HG02623 (cell line): Measurements from ENCODE around the gene RAD9A.
"Not testable (repeated sequence)": the region's sequence is repeated elsewhere in the genome, so short reads cannot be mapped to it uniquely, and the experiment has no call there.

Experiments used
- ATAC-seq: cut with Tn5 transposase; IDR thresholded peaks from one replicate; pipeline ENCODE4 v1.9.1; 2021; ENCODE audit warnings: moderate library complexity; ENCODE audit not compliant: unreplicated experiment

RAD9A gene

DNA sequence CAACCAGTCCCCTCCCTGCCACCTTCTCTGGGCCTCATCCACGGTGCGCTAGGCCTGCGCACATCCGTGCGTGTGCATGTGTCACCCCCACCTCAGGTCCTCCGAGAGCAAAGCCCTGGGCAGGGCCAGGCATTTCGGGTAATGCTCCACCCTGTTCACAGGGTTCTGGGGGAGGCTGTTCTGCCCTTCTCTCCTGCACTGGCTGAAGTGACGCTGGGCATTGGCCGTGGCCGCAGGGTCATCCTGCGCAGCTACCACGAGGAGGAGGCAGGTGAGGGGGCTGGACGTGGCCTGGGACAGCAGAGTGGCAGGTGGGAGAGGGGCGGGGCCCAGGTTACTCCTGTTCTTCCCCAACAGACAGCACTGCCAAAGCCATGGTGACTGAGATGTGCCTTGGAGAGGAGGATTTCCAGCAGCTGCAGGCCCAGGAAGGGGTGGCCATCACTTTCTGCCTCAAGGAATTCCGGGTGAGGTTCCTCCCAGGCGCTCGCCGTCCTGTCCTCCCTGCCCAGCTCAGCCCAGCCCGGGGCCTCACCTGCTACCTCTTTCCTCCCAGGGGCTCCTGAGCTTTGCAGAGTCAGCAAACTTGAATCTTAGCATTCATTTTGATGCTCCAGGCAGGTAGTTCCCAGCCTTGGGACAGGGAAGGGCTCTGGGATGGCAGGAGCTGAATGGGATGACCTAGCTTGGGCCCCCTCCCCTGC lies 3.9 kb downstream of the RAD9A start:
- no peak for ATAC-seq

GRCh38 chr11:67396259-67396581 lies 4.4 kb downstream of the RAD9A start:
- ATAC-seq, result no peak

DNA sequence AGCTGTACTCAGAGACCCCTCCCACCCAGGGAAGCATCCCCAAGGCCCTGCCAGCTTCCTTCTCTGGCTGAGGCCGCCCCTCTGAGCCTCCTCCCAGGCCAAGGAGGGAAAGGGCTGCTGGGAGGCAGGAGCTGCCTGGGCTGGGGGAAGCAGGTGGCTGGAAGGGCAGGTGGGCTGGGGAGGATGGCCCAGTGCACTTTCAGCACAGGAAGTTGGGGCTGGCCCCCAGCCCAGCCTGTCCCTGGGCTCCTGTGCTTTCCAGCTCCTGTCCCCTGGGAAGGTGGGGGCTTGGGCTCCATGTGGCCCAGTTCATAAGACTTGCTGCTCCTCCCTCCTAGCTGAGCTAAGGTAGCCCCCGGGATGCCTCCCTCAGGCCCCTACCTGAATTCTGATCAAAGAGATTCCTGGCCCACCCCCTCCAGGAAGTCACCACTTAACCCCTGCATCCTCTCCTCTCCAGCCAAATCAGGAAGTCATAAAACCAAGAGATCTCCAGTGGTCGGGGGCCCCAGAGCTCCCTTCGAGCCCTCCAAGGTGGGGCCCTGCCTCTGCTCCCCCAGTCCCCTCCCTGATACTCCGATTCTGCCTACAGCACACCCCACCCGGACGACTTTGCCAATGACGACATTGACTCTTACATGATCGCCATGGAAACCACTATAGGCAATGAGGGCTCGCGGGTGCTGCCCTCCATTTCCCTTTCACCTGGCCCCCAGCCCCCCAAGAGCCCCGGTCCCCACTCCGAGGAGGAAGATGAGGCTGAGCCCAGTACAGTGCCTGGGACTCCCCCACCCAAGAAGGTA lies 5.0 kb downstream of the RAD9A start:
- ATAC-seq, result no peak

- ATAC-seq, result no peak
Observed at GRCh38 chr11:67397536-67397935, 5.8 kb downstream of the RAD9A start.

GRCh38 chr11:67397986-67398660 lies 6.3 kb downstream of the RAD9A start:
- no peak for ATAC-seq

GRCh38 chr11:67398661-67399563 lies 7.1 kb downstream of the RAD9A start:
- ATAC-seq, result no peak

GRCh38 chr11:67400251-67400941 lies 8.6 kb downstream of the RAD9A start:
- ATAC-seq, result no peak

DNA sequence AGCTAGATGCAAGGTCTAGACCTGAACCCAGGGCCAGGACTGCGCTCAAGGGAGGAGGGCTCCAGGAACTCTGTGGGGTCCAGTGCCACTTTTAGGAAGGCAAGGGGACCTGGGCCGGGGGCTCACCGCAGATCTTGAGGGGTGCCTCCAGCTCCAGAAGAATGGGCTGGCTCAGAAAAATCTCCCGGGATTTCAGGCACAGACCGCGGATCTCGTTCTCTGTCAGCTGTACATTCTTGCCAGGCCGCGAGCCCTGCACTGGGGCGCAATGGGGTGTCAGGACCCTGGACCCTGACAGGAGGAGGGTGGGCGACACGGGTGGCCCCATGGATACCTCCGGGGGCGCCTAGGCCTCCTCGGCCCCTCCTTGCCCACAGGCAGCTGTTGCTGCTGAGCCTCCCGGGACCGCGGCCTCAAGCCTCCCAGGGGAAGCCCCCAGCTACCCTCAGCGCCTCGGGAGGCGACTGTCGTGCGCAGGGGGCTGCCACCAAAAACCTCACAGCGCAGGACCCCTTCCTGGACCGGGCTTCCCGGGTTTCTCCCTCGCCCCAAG lies 9.2 kb downstream of the RAD9A start:
- no peak for ATAC-seq

GRCh38 chr11:67401495-67402191 lies 9.9 kb downstream of the RAD9A start, which contains the start of gene PPP1CA:
Gene PPP1CA, minus strand, starts transcription at chr11:67401858. Its CDS starts 76 bp downstream, at chr11:67401782.
- ATAC-seq, result peak; percentile 66

DNA sequence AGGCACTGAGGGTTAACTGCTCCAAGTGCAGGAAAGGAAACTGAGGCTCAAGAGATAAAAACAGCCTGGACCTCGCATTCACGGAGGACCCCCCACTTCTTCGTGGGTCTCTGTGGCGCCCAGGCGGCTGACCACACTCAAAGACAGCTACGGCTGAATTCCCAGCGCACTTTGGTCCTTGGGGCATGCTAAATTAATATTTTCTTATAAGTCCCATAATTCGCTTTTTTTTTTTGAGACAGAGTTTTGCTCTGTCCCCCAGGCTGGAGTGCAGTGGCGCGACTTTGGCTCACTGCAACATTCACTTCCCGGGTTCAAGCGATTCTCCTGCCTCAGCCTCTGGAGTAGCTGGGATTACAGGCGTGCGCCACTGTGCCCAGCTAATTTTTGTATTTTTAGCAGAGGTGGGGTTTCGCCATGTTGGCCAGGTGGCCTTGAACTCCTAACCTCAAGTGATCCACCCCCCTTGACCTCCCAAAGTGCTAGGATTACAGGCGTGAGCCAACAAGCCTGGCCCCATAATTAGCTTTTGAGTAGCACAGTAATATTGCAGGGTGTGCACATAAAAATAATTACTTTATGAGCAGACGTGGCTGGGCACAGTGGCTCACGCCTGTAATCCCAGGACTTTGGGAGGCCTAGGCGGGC lies 10.5 kb downstream of the RAD9A start:
- ATAC-seq, result not testable (repeated sequence)

DNA sequence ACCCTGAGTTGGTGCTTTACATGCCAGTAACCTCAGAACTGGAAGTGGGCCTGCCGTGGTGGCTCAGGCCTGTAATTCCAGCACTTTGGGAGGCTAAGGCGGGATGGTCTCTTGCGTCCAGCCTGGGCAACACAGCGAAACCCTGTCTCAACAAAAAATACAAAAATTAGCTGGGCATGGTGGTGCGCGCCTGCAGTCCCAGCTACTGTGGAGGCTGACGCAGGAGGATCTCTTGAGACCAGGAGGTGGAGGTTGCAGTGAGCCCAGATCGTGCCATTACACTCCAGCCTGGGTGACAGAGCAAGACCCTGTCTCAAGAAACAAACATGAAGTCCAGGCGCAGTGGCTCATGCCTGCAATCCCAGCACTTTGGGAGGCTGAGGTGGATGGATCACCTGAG lies 11.3 kb downstream of the RAD9A start:
- not testable (repeated sequence) for ATAC-seq

DNA sequence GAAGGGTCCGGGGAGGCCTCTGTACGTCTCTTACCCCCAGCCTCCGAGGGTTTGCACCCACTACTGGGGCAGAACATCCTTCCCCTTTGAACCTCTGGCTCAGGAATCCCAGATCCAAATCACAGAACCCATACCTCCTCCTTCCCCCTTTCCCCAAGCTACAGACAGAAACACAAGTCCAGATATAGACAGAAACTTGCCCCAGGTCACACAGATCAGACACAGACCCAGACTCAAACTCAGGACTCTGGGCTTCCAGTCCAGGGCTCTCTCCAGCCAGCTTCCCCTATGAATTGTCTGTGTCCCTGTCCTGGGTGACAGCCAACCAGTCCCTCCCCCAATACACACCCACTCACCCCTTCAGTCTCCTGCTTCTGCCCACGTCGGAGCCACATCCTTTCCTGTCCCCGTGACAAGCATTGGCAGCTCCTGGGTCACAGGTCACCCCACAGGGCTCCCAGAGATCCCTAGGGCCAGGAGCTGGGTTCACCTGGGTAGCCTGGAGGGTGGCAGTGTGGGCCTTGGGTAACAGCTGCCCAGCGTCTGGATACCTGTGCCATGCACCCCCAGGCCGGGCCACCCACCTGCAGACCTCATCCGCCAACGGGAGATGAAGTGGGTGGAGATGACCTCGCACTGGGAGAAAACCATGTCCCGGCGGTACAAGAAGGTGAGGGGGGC lies 12.9 kb downstream of the RAD9A start:
- no peak for ATAC-seq

- no peak for ATAC-seq
Observed at GRCh38 chr11:67405196-67405567, 13.4 kb downstream of the RAD9A start.

DNA sequence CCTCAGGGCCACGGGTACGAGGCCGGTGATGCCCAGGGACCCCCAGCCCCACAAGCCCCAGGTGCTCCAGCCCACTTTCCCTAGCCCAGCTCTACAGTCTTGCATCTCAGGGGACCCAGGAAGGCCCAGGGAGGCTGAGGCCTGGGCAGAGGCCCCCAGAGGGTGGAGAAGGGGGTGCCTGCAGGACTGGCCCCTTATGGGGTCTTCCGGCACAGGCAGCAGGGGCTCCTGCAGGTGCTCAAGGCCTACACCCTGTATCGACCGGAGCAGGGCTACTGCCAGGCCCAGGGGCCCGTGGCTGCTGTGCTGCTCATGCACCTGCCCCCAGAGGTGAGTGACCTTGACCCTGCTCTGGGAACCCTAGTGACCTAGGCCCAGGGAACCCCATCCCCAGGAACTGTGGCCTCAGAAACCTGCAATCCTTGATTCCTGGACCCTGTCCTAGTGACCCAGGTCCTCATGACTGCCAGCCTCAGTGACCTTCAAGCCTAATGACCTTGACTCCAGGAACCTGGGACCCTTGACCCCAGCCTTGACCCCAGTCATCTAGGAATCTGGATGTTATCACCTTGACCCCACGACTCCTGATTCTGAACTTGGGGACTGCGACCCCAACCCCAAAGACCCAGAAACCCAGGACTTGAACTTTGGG lies 14.0 kb downstream of the RAD9A start:
- ATAC-seq, result no peak

DNA sequence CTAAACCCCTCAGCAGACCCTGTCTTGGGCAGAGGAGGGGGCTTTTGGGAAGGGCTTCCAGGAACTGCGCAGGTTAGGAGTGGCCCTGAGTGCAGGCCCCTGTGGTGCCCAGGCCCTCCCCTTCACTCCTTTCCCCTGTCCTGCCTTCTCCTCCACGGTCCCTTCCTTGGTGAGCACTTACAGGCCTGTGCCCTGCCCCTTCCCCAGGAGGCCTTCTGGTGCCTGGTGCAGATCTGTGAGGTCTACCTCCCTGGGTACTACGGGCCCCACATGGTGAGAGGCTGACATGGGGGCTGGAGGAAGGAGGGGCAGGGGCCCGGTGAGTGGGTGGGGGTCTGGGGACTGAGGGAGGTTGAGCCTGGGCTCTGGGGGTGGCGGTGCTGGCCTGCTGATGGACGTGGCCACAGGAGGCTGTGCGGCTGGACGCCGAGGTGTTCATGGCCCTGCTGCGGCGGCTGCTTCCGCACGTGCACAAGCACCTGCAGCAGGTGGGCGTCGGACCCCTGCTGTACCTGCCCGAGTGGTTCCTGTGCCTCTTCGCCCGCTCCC lies 14.7 kb downstream of the RAD9A start:
- no peak for ATAC-seq

DNA sequence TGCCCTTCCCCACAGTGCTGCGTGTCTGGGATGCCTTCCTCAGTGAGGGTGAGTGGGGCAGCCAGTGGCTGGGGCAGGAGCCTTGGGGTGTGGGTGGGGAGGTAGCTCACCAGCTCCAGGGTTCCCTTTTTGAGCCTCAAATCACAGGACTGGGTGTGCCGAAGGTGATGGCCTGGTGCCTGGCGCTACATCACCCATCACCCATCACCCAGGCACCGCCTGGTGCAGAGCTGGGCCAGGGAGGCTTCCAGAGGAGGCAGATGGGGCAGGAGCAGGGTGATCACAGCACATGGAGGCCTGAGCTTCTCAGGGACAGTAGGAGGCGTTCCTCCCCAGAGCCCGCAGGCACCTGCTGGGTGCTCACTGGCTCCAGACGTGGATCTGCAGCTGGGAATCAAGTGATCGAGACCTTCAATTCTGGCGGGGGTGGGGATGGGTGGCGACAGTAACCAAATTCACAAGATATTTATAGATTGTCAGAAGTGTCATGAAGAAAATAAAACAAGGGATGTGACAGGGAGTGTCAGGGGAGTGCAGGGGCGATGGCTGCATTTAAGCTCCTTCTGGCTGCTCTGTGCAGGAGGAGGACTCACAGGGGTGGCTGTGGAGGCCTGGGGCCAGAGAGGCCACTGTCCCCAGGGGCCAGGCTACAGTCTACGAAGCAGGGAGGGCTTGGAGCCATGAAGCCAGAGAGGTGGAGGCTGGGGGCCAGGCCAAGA lies 15.3 kb downstream of the RAD9A start:
- ATAC-seq, result no peak

GRCh38 chr11:67407688-67408163 lies 15.9 kb downstream of the RAD9A start:
- ATAC-seq, result no peak
